HG03571 (cell line): Measurements from ENCODE around the gene MTX1.

Source experiments
- ATAC-seq: cut with Tn5 transposase; IDR thresholded peaks from one replicate; pipeline ENCODE4 v1.9.1; 2021; ENCODE audit not compliant: unreplicated experiment

Gene MTX1

GRCh38 chr1:155255243-155256007 lies 46.9 kb downstream of the MTX1 start, which contains the start of gene ENTREP3:
Gene ENTREP3 (minus strand): TSS chr1:155255483. CDS start chr1:155254877, 606 bp downstream.
- peak; percentile 40 for ATAC-seq

GRCh38 chr1:155256058-155256852 lies 47.8 kb downstream of the MTX1 start:
- no peak for ATAC-seq

- ATAC-seq, result no peak
Measured at GRCh38 chr1:155260276-155260675, 51.8 kb downstream of the MTX1 start.

GRCh38 chr1:155261493-155261851 lies 53.0 kb downstream of the MTX1 start:
- no peak for ATAC-seq

GRCh38 chr1:155261852-155262673 lies 53.6 kb downstream of the MTX1 start, which contains the start of gene SCAMP3:
Gene SCAMP3 (minus strand): TSS chr1:155262360. CDS start chr1:155262151, 209 bp downstream.
- peak; percentile 88 for ATAC-seq

- no peak for ATAC-seq
Measured at GRCh38 chr1:155263067-155263466, 54.6 kb downstream of the MTX1 start.
